ENCODE data around the gene DZIP3. TPM values are rescaled to one million over a fixed set of nuclear protein-coding genes. Genes with fewer than 3 reads are reported as not detected.

The DZIP3 gene
- total and polyA plus RNA-seq, 2 experiments from 2014 or later, result 28.7 to 32.0 TPM

DNA sequence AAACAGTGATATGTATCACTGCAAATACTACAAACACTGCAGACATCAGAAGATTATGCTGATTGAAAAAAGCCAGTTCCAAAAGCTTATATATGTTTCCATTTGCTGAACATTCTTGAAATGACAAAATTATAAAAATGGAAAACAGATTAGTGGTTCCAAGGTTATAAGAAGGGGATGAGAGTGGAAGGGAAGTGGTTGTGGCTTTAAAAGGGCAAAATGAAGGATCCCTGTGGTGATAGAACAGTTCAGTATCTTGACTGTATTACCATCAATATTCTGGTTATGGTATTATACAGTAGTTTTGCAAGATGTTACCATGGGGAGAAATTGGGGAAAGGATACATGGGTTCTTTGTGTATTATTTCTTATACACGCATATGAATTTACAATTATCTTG is 77.8 kb downstream of the DZIP3 start (continued):
- TF ChIP-seq, protein P1, sequence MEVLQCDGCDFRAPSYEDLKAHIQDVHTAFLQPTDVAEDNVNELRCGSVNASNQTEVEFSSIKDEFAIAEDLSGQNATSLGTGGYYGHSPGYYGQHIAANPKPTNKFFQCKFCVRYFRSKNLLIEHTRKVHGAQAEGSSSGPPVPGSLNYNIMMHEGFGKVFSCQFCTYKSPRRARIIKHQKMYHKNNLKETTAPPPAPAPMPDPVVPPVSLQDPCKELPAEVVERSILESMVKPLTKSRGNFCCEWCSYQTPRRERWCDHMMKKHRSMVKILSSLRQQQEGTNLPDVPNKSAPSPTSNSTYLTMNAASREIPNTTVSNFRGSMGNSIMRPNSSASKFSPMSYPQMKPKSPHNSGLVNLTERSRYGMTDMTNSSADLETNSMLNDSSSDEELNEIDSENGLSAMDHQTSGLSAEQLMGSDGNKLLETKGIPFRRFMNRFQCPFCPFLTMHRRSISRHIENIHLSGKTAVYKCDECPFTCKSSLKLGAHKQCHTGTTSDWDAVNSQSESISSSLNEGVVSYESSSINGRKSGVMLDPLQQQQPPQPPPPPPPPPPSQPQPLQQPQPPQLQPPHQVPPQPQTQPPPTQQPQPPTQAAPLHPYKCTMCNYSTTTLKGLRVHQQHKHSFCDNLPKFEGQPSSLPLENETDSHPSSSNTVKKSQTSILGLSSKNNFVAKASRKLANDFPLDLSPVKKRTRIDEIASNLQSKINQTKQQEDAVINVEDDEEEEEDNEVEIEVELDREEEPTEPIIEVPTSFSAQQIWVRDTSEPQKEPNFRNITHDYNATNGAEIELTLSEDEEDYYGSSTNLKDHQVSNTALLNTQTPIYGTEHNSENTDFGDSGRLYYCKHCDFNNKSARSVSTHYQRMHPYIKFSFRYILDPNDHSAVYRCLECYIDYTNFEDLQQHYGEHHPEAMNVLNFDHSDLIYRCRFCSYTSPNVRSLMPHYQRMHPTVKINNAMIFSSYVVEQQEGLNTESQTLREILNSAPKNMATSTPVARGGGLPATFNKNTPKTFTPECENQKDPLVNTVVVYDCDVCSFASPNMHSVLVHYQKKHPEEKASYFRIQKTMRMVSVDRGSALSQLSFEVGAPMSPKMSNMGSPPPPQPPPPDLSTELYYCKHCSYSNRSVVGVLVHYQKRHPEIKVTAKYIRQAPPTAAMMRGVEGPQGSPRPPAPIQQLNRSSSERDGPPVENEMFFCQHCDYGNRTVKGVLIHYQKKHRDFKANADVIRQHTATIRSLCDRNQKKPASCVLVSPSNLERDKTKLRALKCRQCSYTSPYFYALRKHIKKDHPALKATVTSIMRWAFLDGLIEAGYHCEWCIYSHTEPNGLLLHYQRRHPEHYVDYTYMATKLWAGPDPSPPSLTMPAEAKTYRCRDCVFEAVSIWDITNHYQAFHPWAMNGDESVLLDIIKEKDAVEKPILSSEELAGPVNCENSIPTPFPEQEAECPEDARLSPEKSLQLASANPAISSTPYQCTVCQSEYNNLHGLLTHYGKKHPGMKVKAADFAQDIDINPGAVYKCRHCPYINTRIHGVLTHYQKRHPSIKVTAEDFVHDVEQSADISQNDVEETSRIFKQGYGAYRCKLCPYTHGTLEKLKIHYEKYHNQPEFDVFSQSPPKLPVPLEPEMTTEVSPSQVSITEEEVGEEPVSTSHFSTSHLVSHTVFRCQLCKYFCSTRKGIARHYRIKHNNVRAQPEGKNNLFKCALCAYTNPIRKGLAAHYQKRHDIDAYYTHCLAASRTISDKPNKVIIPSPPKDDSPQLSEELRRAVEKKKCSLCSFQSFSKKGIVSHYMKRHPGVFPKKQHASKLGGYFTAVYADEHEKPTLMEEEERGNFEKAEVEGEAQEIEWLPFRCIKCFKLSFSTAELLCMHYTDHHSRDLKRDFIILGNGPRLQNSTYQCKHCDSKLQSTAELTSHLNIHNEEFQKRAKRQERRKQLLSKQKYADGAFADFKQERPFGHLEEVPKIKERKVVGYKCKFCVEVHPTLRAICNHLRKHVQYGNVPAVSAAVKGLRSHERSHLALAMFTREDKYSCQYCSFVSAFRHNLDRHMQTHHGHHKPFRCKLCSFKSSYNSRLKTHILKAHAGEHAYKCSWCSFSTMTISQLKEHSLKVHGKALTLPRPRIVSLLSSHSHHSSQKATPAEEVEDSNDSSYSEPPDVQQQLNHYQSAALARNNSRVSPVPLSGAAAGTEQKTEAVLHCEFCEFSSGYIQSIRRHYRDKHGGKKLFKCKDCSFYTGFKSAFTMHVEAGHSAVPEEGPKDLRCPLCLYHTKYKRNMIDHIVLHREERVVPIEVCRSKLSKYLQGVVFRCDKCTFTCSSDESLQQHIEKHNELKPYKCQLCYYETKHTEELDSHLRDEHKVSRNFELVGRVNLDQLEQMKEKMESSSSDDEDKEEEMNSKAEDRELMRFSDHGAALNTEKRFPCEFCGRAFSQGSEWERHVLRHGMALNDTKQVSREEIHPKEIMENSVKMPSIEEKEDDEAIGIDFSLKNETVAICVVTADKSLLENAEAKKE (CRISPR knock-in tag; IDR thresholded peaks at IDR 0.05), result no peak
- TF ChIP-seq ZNF331 (CRISPR knock-in tag; IDR thresholded peaks at IDR 0.05; ENCODE audit: low read depth) (no peak), NANOG (IDR thresholded peaks at IDR 0.05; ENCODE audit: borderline replicate concordance) (no peak), STAT1 (IDR thresholded peaks at IDR 0.05; ENCODE audit: unreplicated experiment) (no peak), CREB1 (CRISPR knock-in tag; IDR thresholded peaks at IDR 0.05; ENCODE audit: low read depth) (no peak), ZNF114 (CRISPR knock-in tag; IDR thresholded peaks at IDR 0.05) (no peak), EZH2phosphoT487 (IDR thresholded peaks at IDR 0.05; ENCODE audit: unreplicated experiment) (no peak), EZH2 (IDR thresholded peaks at IDR 0.05; ENCODE audit: low read depth, unreplicated experiment) (no peak)

DNA sequence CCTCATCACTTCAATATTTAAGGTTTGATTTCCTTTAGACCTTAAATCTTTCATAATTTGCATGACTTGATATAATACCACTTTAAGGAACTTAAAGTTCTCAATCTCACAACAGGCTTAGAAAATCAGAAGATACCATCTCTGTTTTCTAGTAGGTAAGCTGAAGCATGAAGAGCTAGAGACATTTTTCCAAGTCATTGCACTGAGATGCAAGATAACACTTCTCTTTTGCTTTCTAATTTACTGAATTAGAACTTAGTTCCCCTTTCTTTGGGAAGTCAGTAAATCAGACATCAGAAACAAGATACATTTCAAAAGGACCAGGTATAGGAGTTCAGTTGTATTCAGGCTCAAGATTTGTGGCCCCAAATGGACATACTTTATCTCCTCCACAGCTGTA is 79.7 kb downstream of the DZIP3 start:
- Histone ChIP-seq H3K79me2 (replicated peaks; ENCODE audit: insufficient read depth) (no peaks in the 10 kb centered on the region), H3K27ac (ENCODE audit: low read depth) (no peak overlapping the region), H3K36me3 (ENCODE audit: insufficient read depth) (no peaks in the 10 kb centered on the region), H3K4me3 (no peak overlapping the region), H3K9me2 (ENCODE audit: insufficient read depth) (no peaks in the 10 kb centered on the region), H4K20me1 (replicated peaks; ENCODE audit: insufficient read depth) (no peaks in the 10 kb centered on the region), H2AFZ (no peak overlapping the region), H3K4me1 (ENCODE audit: insufficient read depth) (peaks cover 13% of the 10 kb centered on the region; the same call in 1 of the 2 replicates), H3F3A (replicated peaks; ENCODE audit: low read depth) (no peaks in the 10 kb centered on the region), H3K4me2 (no peak overlapping the region), H3K27me3 (ENCODE audit: insufficient read depth) (no peaks in the 10 kb centered on the region)
- DNase-seq (ENCODE audit: low spot score), result no peak
- Mint-ChIP-seq H3K27ac (no peak overlapping the region), H3K4me3 (no peak overlapping the region), H3K4me1 (peaks cover 13% of the 10 kb centered on the region; the same call in 2 of the 3 replicates), H3K9me3 (no peaks in the 10 kb centered on the region), H3K27me3 (ENCODE audit: insufficient read depth, low read depth, poor library complexity) (peaks cover 2% of the 10 kb centered on the region), H3K36me3 (ENCODE audit: low read depth) (peaks cover 4% of the 10 kb centered on the region; the same call in 1 of the 3 replicates)
- no peak for ATAC-seq
- TF ChIP-seq EZH2phosphoT487 (IDR thresholded peaks at IDR 0.05; ENCODE audit: unreplicated experiment) (no peak), ZNF331 (CRISPR knock-in tag; IDR thresholded peaks at IDR 0.05; ENCODE audit: low read depth) (no peak), EZH2 (IDR thresholded peaks at IDR 0.05; ENCODE audit: low read depth, unreplicated experiment) (no peak), JUNB (IDR thresholded peaks at IDR 0.05; ENCODE audit: unreplicated experiment) (no peak)
- TF ChIP-seq, protein P1 (CRISPR knock-in tag; IDR thresholded peaks at IDR 0.05), result no peak
